HG03575 (cell line): ENCODE data around the gene TEKT5.
"Not testable (repeated sequence)": the region's sequence is repeated elsewhere in the genome, so short reads cannot be mapped to it uniquely, and the experiment has no call there.

Experiments
- ATAC-seq: cut with Tn5 transposase; IDR thresholded peaks from one replicate; pipeline ENCODE4 v1.9.1; 2021; ENCODE audit not compliant: unreplicated experiment, insufficient number of reproducible peaks, low FRiP score; ENCODE audit errors: extremely low read depth

The TEKT5 gene

DNA sequence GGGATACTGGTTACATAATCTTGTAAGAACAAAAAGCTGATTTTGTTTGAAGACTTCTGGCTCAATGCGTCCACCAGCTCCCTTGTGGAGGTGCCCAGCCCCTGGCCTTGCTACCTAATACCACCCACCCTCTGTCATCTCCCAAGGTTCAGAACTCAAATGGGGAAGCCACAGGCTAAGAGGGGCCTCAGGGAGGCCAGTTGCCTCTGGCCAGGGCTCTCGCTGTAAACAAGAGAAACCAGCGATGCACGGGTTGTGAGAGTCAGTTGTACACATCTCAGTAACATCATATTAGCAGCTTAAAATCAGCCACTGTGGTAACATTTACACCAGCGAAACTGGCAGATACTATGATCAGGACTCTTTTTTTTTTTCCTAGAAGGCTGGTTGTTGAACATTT, 6.0 kb downstream of the TEKT5 start:
- ATAC-seq: no peak

GRCh38 chr16:10688291-10688690, 6.4 kb downstream of the TEKT5 start:
- ATAC-seq: no peak

DNA sequence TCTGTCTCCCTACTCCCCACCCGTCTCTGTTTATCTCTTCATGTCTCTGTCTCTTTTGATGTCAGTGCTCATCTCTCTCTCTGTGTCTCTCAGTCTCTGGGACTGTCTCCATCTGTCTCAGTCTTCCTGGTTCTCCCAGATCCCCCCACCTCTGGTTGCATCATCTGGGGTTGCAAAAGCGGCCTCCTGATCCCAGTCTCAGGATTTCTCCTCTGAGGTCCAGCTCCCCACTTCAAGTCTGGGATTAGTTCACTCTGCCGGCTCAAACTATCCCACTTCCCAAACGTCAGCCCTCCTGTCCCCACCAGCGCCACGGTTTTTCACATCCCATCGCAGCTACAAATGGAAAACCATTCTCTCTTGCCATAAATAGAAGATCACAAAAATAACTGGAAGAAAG, 9.0 kb downstream of the TEKT5 start:
- no peak for ATAC-seq

DNA sequence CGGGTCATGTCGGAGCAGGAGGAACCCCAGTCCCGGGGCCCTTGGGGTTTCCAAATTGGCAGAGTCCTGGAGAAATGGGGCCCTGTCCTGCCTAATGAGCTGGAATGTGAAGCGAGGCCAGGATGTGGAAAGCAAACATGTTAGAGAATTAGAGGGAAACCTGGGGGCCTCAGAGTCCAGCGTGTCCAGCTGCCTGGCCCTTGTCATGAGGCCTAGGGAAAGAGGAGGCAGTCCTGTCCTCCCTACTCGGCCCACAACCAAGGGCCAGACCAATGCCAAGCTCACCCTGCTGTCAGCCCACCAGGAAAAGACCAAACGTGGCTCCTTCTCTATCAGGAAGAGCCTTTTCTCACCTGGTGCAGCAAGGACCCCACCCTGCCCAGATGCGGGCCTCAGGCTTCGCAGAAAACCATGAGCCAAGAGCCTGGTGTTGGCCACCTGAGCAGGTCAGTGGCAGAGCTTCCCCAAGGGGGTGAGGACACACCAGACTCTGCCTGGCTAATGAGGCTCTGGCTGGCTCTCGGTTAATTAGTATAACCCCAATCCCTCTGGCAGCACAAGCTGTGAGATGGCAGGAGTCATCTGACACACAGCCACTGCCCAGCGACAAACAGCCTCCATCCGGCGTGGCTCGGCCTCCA, 10.1 kb downstream of the TEKT5 start:
- no peak for ATAC-seq

DNA sequence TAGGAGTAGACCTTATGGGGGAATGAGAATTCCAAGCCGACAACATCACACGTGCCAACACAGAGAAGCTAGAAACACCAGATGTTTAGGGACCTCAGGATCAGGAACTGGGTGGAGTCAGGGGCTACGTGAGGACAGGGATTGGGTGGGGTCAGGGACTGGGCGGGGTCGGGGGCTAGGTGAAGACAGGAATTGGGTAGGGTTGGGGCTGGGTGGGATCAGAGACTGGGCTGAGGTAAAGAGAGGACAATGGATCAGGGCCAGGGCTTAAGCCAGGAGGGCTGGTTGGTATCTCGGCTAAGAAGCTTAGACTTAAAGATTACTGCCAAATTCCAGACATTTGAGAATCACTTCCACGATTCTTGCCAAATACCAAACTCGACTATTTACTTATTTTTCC, 11.6 kb downstream of the TEKT5 start:
- no peak for ATAC-seq

GRCh38 chr16:10682604-10683003, 12.1 kb downstream of the TEKT5 start:
- no peak for ATAC-seq

DNA sequence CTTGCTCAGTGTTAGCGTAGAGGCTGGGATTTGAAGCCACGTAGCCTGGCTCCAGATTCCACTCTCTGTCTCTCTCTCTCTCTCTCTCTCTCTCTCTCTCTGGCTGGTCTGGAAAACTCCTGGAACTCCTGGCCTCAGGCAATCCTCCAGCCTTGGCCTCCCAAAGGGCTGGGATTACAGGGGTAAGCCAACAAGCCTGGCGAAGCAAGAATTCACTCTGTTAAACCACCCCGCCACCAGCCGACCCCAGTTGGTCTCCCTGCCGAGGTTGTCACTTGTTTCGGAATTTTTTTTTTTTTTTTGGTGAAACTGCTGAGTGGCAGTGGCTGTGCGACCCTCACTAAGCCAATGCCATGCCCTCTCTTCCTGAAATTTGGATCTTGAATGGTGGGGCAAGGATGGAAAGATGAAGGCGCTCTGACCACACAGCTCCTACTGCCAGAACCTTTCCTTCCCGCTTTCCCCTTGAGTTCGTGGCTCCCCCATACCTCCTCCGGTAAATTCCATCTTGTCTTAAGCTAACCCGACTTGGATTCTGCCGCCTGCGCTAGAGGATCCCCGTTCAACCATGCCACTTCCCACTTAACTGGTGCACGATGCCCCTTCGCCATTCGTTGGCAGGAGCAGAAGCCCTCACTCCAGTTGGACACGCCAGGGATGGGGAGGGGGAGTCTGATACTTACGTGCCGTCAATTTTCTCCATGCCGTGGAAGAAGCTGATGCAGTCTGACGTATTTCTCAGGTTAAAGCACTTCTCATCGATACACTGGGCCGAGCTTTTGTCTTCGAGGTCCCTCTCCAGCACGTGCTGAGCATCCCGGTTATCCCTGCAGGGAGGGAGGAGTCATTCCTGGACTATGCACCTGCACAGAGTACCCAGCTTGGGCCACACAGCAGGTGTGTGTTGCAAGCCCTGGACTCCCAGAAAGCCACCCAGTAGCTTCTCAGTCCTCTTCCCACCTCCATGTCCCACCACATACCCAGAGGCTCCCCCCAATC, 13.1 kb downstream of the TEKT5 start:
- ATAC-seq: no peak

GRCh38 chr16:10679921-10680320, 14.8 kb downstream of the TEKT5 start:
- ATAC-seq: no peak

DNA sequence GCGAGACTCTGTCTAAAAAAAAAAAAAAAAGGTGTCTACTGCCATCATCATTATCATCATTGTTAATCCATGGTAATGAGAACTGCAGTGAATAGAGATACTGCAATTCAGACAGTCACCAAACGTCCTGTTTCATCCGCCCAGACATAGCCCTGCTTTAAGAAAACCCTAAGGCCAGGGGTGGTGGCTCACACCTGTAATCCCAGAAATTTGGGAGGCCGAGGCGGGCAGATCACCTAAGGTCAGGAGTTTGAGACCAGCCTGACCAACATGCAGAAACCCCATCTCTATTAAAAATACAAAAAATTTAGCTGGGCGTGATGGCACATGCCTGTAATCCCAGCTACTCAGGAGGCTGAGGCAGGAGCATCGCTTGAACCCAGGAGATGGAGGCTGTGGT, 15.3 kb downstream of the TEKT5 start:
- not testable (repeated sequence) for ATAC-seq

DNA sequence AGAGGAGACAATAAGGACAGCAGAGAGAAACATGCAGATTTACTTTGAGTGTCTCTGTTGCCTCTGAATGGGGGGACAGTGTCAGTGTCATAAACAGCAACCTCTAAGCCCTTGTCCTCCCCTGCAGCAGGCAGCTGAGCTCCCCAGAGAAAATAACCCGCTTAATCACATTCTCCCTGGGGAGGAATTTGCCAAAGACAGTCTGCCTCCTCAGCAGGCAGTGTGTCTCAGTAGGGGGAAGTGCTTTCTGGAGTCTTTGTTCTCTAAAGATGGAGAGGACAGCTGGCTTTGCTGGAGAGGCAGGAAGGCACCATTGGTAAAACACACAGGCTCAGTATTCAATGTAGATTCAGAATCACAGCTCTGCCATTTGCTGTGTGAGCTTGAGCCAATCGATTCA, 16.1 kb downstream of the TEKT5 start:
- ATAC-seq: no peak

GRCh38 chr16:10676284-10676683, 18.4 kb downstream of the TEKT5 start:
- no peak for ATAC-seq

DNA sequence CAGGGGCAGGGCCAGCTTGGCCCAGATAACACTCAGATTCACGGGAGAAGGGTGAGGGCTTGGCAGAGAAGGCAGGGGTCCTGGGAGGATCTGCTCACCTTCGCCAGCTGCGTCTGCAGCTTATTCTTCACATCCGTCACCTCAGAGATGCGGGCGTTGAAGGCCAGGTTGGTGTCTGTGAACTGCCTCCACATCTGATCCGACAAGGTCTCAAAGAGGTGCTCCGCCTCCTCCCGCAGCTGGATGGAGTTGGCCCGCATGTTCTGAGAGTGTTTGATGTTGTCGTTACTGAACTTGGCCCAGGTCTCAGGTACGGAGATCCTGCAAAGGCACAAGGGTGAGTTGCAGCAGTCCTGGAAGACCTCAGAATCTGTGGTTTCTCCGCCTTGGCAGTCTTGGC, 18.9 kb downstream of the TEKT5 start:
- no peak for ATAC-seq

GRCh38 chr16:10675216-10675615, 19.5 kb downstream of the TEKT5 start:
- ATAC-seq: no peak

DNA sequence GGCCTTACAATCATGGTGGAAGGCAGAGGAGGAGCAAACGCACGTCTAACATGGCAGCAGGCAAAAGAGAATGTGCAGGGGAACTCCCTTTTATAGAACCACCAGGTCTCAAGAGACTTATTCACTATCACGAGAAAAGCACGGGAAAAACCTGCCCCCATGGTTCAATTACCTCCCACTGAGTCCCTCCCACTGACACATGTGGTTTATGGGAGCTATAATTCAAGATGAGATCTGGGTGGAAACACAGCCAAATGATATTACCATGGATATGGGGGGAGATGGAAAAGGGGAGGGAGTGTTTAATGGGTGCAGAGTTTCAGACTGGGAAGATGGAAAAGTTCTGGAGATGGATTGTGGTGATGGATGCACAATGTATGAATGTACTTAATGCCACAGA, 23.0 kb downstream of the TEKT5 start:
- ATAC-seq: no peak

DNA sequence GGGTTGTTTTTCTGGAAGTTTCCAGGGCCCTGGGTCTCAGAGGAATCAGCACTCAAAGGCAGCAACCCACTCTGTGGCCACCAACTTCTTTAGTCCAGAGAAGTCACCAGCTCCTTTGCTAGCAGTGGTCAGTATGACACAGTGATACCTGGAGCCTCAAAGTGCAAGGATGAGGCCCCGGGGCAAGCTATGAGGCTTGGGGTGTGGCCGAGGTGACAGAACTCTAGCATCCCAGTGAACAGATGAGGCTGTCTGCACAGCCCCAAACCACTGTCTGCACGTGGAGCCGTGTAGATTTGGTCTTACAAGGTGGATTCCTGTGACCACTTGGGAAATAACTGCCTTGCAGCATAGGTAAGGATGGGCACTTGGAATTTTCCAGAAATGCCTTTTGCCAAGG, 24.9 kb downstream of the TEKT5 start:
- no peak for ATAC-seq

- ATAC-seq: no peak
These were observed 26.2 kb downstream of the TEKT5 start for GRCh38 chr16:10668322-10669045.

- ATAC-seq: no peak
These were observed 27.5 kb downstream of the TEKT5 start for GRCh38 chr16:10667239-10667638.

GRCh38 chr16:10666291-10666690, 28.4 kb downstream of the TEKT5 start:
- ATAC-seq: no peak

GRCh38 chr16:10665166-10665565, 29.6 kb downstream of the TEKT5 start:
- no peak for ATAC-seq

DNA sequence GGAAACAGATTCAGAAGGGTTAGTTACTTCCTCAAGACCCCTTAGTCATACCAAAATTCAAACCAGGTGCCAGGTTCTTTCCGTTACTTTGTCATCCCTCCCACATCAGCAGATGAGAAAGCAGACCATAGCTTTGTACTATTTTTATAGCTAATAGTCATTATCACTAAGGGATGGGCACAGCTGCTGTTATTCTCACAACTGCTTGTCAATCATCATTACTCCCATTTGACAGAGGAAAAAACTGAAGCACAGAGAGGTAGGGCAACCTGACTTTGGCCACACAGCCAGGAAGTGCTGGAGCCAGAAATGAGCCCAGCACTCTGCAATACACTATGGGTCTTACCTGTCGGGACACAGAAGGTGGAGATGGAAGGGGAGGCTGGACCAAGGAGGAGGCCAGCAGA, 30.0 kb downstream of the TEKT5 start:
- ATAC-seq: no peak
